Lower lobe of right lung (tissue), 2 donors: ENCODE data around the gene KAT2B. TPM values are rescaled to one million over a fixed set of nuclear protein-coding genes. Genes with fewer than 3 reads are reported as not detected.

Experiments
- ATAC-seq, 2 donors: fragments of 200-7000 bp; cut with Tn5 transposase; one replicate each; pipeline ENCODE4 v1.9.1; 2020 to 2022; ENCODE audit warnings: mild to moderate bottlenecking in 2 of 2, moderate library complexity in 2 of 2
- DNase-seq: peaks from one replicate; pipeline ENCODE4 v3.0.0-alpha.2; 2020
- H3K27ac ChIP-seq: fragments of 200-600 bp; one replicate; pipeline ENCODE4 v1.8.0; 2022
- H3K27me3 ChIP-seq: fragments of 200-600 bp; one replicate; pipeline ENCODE4 v1.8.0; 2022; ENCODE audit warnings: low read depth
- H3K36me3 ChIP-seq: fragments of 200-600 bp; one replicate; pipeline ENCODE4 v1.8.0; 2022; ENCODE audit warnings: mild to moderate bottlenecking
- H3K4me1 ChIP-seq: fragments of 200-600 bp; one replicate; pipeline ENCODE4 v1.8.0; 2022
- H3K4me3 ChIP-seq: fragments of 200-600 bp; one replicate; pipeline ENCODE4 v1.8.0; 2022; ENCODE audit warnings: mild to moderate bottlenecking
- H3K9me3 ChIP-seq: fragments of 200-600 bp; one replicate; pipeline ENCODE4 v1.8.0; 2022
- intact Hi-C: fragments of 100-400 bp; cut with DNase I; formaldehyde crosslinking; loops from one replicate; pipeline ENCODE4 v1.11.0; 2022
- total RNA-seq: library from RNA; stranded (reverse); fragmentation: NEBNext Ultra II Directional; extraction: Animal tissue kit (Norgen Biotek cat#: 25700); gene quantifications from one replicate; pipeline ENCODE4 v1.2.1, GENCODE V29; 2021
- TF ChIP-seq, protein P1 (sequence below): fragments of 200-600 bp; IDR thresholded peaks from one replicate; pipeline ENCODE4 v1.8.0; 2022; ENCODE audit warnings: antibody characterized with exemption, mild to moderate bottlenecking
- donor health status: DM: no; HTN: yes; CAD: no; lungs with severe emphysema.

Gene KAT2B
- total RNA-seq, 1 donor from 2014 or later: 41.4 TPM

GRCh38 chr3:20173844-20174410 is 133.7 kb downstream of the KAT2B start:
- Histone ChIP-seq H3K9me3 (no peaks in the 10 kb centered on the region), H3K4me1 (no peaks in the 10 kb centered on the region), H3K4me3 (no peak overlapping the region), H3K27ac (no peak overlapping the region), H3K36me3 (no peaks in the 10 kb centered on the region), H3K27me3 (no peaks in the 10 kb centered on the region)
- TF ChIP-seq, protein P1, sequence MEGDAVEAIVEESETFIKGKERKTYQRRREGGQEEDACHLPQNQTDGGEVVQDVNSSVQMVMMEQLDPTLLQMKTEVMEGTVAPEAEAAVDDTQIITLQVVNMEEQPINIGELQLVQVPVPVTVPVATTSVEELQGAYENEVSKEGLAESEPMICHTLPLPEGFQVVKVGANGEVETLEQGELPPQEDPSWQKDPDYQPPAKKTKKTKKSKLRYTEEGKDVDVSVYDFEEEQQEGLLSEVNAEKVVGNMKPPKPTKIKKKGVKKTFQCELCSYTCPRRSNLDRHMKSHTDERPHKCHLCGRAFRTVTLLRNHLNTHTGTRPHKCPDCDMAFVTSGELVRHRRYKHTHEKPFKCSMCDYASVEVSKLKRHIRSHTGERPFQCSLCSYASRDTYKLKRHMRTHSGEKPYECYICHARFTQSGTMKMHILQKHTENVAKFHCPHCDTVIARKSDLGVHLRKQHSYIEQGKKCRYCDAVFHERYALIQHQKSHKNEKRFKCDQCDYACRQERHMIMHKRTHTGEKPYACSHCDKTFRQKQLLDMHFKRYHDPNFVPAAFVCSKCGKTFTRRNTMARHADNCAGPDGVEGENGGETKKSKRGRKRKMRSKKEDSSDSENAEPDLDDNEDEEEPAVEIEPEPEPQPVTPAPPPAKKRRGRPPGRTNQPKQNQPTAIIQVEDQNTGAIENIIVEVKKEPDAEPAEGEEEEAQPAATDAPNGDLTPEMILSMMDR: no peak
- intact Hi-C loops: no loop called here
- DNase-seq (no peak), ATAC-seq (no peak)

DNA sequence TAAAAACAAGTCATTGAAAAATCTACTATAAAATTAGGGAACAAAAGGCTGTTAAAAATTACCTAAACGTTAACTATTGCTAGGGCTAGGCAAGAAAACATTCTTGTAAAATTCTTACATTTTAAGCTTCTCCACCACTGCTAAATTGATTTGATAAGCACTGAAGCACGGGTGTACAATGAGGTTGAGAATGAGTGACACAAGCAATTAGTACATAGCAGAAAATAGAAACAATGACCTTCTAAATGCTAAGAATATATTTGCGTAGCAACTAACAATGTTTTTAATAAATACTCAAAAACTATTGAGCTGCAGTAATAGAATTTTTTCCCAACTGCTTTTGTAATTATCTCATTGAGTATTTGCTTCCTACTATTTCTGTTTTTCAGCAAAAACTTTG is 141.0 kb downstream of the KAT2B start:
- ATAC-seq (no peak), DNase-seq (no peak)
- intact Hi-C loops: no loop called here
- no peaks in the 10 kb centered on the region for H3K27me3 ChIP-seq
- H3K36me3 ChIP-seq: no peaks in the 10 kb centered on the region
- H3K9me3 ChIP-seq: no peaks in the 10 kb centered on the region
- H3K4me3 ChIP-seq: no peak overlapping the region
- H3K4me1 ChIP-seq: peaks cover 7% of the 10 kb centered on the region
- TF ChIP-seq, protein P1: no peak
- no peak overlapping the region for H3K27ac ChIP-seq

DNA sequence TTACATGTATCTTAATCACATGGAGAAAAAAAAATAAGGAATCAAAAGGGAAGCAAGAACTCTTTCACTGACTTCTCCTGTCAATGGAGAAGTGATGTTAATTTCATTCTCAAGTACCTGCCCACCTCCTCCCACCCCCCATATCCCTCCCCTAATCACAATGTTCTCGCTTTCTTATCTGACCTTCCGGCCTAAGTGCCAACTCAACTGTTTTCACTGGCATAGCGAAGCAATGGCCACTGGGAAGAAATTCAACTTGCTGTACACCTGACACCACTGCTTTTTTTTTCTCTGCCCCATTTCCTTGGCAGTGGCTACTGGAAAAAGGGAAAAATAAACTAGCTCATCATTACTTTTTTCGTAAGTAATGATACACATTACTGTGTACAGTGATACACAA is 142.0 kb downstream of the KAT2B start:
- Histone ChIP-seq H3K9me3 (no peaks in the 10 kb centered on the region), H3K27me3 (no peaks in the 10 kb centered on the region), H3K4me1 (peaks cover 12% of the 10 kb centered on the region), H3K36me3 (no peaks in the 10 kb centered on the region), H3K4me3 (no peak overlapping the region), H3K27ac (no peak overlapping the region)
- DNase-seq: no peak
- no peak for ATAC-seq
- TF ChIP-seq, protein P1: no peak
- intact Hi-C loops: no loop called here

- Histone ChIP-seq H3K36me3 (no peaks in the 10 kb centered on the region), H3K4me1 (peaks cover 16% of the 10 kb centered on the region), H3K9me3 (no peaks in the 10 kb centered on the region), H3K27ac (no peak overlapping the region), H3K27me3 (no peaks in the 10 kb centered on the region), H3K4me3 (peak overlapping the region; percentile 75)
- TF ChIP-seq, protein P1: no peak
- intact Hi-C loops: no loop called here
- ATAC-seq (no peak), DNase-seq (no peak)
These were observed 145.1 kb downstream of the KAT2B start for GRCh38 chr3:20185331-20185678.

DNA sequence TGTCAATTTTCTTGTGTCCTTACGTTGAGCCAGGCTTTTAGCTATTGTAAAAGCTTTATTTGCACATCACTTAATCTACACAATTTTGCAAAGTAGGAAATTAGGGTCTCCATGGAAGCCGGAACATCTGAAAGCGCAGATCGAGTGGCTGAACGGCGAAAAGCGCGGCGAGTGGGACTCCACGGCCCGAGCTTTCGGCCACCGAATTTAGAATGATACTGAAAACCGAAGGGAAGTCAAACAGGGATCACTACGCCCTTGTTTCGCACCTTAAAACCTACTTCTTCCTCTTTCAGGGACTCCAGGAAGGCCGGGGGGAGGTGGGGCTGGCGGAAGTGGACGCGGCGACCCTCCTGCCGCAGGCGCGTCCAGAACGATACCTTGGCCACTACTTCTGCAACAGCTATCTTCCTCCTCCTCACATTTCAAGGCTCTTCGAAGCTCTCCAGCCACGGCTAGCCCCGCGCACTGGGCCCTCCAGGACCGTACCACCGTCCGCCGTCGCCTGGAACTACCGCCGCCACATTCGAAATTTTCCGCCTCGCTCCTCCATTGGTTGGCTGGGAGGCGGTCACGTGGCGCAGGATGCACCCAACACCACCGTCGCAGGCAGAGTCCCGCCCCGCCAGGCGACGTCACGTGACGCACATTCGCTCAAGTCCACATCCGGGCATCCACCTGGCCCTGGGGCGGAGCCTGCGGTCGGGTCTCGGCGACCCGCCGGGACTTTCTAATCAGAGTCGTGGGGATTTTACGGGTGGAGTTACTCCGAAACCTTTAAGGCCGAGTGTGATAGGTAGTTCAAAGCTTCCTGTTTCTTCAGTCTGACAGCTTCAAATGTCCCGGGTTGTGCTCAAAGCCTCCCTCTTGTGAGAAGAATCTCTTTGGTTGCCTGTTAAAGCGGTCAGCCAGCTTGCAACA is 145.7 kb downstream of the KAT2B start, which contains the start of gene SGO1:
Gene SGO1, minus strand, starts transcription at position 528 of the 921 bp plus-strand sequence. CDS start 2,179 bp downstream, outside the sequence.
- Histone ChIP-seq H3K27me3 (no peaks in the 10 kb centered on the region), H3K27ac (peak within 1 kb of the TSS; percentile 92), H3K4me1 (peaks cover 16% of the 10 kb centered on the region), H3K9me3 (no peaks in the 10 kb centered on the region), H3K4me3 (peak within 1 kb of the TSS; percentile 75), H3K36me3 (no peaks in the 10 kb centered on the region)
- intact Hi-C loops: no loop called here
- ATAC-seq (peak; percentile 100), DNase-seq (peak; percentile 100)
- TF ChIP-seq, protein P1: no peak
